Mesenchymal stem cell (in vitro differentiated cells and primary cell): ENCODE data around the gene APOM.

ENCODE experiments used
- DNase-seq: peaks from one replicate; pipeline ENCODE4 v3.0.0-alpha.2; 2013
- H2AFZ ChIP-seq: one replicate; pipeline ENCODE4 v1.6.1; 2013; ENCODE audit warnings: low read depth, mild to moderate bottlenecking, control low read depth, inconsistent platforms, low read length, moderate library complexity
- H2AK5ac ChIP-seq: 2 replicates; pipeline ENCODE4 v1.6.1; 2013; ENCODE audit warnings: low read length, moderate library complexity, mild to moderate bottlenecking, inconsistent platforms; ENCODE audit not compliant: severe bottlenecking
- H2BK120ac ChIP-seq: one replicate; pipeline ENCODE4 v1.6.1; 2013; ENCODE audit warnings: low read depth, mild to moderate bottlenecking, inconsistent platforms, low read length, moderate library complexity
- H2BK12ac ChIP-seq, 2 experiments: one replicate each; pipeline ENCODE4 v1.6.1; 2013; ENCODE audit warnings: inconsistent platforms in 2 of 2, low read length in 2 of 2, mild to moderate bottlenecking in 2 of 2, moderate library complexity in 2 of 2, control low read depth in 1 of 2
- H2BK15ac ChIP-seq: one replicate; pipeline ENCODE4 v1.6.1; 2013; ENCODE audit warnings: mild to moderate bottlenecking, low read depth, inconsistent platforms; ENCODE audit not compliant: poor library complexity, severe bottlenecking
- H2BK5ac ChIP-seq: 2 replicates; pipeline ENCODE4 v1.6.1; 2013; ENCODE audit warnings: low read depth, mild to moderate bottlenecking, low read length, control low read depth, inconsistent platforms; ENCODE audit not compliant: poor library complexity, severe bottlenecking
- H3K14ac ChIP-seq, 2 experiments: one replicate each; pipeline ENCODE4 v1.6.1; 2013; ENCODE audit warnings: inconsistent platforms in 2 of 2, low read length in 2 of 2, control low read depth in 1 of 2, mild to moderate bottlenecking in 1 of 2, moderate library complexity in 1 of 2
- H3K18ac ChIP-seq, 2 experiments: one replicate each; pipeline ENCODE4 v1.6.1; 2013; ENCODE audit warnings: inconsistent platforms in 2 of 2, low read length in 2 of 2, control low read depth in 1 of 2, low read depth in 1 of 2, mild to moderate bottlenecking in 1 of 2
- H3K23ac ChIP-seq, 2 experiments: one replicate each; pipeline ENCODE4 v1.6.1; 2013; ENCODE audit warnings: inconsistent platforms in 2 of 2, low read length in 2 of 2, mild to moderate bottlenecking in 2 of 2, moderate library complexity in 2 of 2, control low read depth in 1 of 2
- H3K27ac ChIP-seq: 2 replicates; pipeline ENCODE4 v1.5.1; 2013; ENCODE audit warnings: mild to moderate bottlenecking, moderate library complexity, low read length, control low read depth, inconsistent platforms; ENCODE audit not compliant: poor library complexity, severe bottlenecking
- H3K27me3 ChIP-seq, 2 experiments: 2 replicates each; pipeline versions ENCODE4 v1.6.1 to v1.7.0; 2013; ENCODE audit warnings: low read length in 2 of 2, mild to moderate bottlenecking in 2 of 2, moderate library complexity in 2 of 2, control low read depth in 1 of 2, inconsistent platforms in 1 of 2; ENCODE audit not compliant: control insufficient read depth in 1 of 2, insufficient read depth in 1 of 2
- H3K36me3 ChIP-seq, 2 experiments: 2 replicates each; pipeline versions ENCODE4 v1.6.1 to v1.7.0; 2013; ENCODE audit warnings: low read length in 2 of 2, control low read depth in 1 of 2, inconsistent platforms in 1 of 2, low read depth in 1 of 2, mild to moderate bottlenecking in 1 of 2; ENCODE audit not compliant: insufficient read depth in 2 of 2, control insufficient read depth in 1 of 2
- H3K4ac ChIP-seq, 2 experiments: one replicate each; pipeline ENCODE4 v1.6.1; 2013; ENCODE audit warnings: inconsistent platforms in 2 of 2, low read length in 2 of 2, mild to moderate bottlenecking in 2 of 2, moderate library complexity in 2 of 2, control low read depth in 1 of 2, low read depth in 1 of 2
- H3K4me1 ChIP-seq: 2 replicates; pipeline ENCODE4 v1.6.1; 2013; ENCODE audit warnings: low read depth, low read length, control low read depth; ENCODE audit not compliant: control insufficient read depth, insufficient read depth
- H3K4me2 ChIP-seq: 2 replicates; pipeline ENCODE4 v1.6.1; 2013; ENCODE audit warnings: low read length, mild to moderate bottlenecking, inconsistent platforms; ENCODE audit not compliant: poor library complexity, severe bottlenecking
- H3K4me3 ChIP-seq, 2 experiments: 2 replicates each; pipeline versions ENCODE4 v1.5.1 to v1.7.0; 2013; ENCODE audit warnings: low read length in 2 of 2, mild to moderate bottlenecking in 2 of 2, control low read depth in 1 of 2, low read depth in 1 of 2; ENCODE audit not compliant: insufficient read depth in 1 of 2
- H3K79me1 ChIP-seq: replicated peaks from 2 replicates; pipeline ENCODE4 v1.6.1; 2013; ENCODE audit warnings: mild to moderate bottlenecking, control low read depth, low read length, inconsistent platforms; ENCODE audit not compliant: poor library complexity, severe bottlenecking
- H3K9ac ChIP-seq: 2 replicates; pipeline ENCODE4 v1.7.0; 2013; ENCODE audit warnings: mild to moderate bottlenecking, low read length, moderate library complexity
- H3K9me3 ChIP-seq: 2 replicates; pipeline ENCODE4 v1.7.0; 2013; ENCODE audit warnings: mild to moderate bottlenecking, low read length; ENCODE audit not compliant: control insufficient read depth
- H4K8ac ChIP-seq: one replicate; pipeline ENCODE4 v1.6.1; 2013; ENCODE audit warnings: inconsistent platforms, mild to moderate bottlenecking, low read length, moderate library complexity
- H4K91ac ChIP-seq: one replicate; pipeline ENCODE4 v1.6.1; 2013; ENCODE audit warnings: mild to moderate bottlenecking, low read length, inconsistent platforms
- WGBS: methylation state at CpG from one replicate; pipeline ENCODE4 v1.1.7; 2013; ENCODE audit warnings: mixed read lengths; 5-methylcytosine and 5-hydroxymethylcytosine counted together

Gene APOM

GRCh38 chr6:31645325-31645724 lies 10.4 kb upstream of the APOM start:
- Histone ChIP-seq H4K91ac (no peak overlapping the region), H3K9ac (no peak overlapping the region), H2BK5ac (no peak overlapping the region), H3K79me1 (peaks cover 47% of the 10 kb centered on the region), H3K4me1 (peaks cover 5% of the 10 kb centered on the region), H3K23ac (no peak overlapping the region), H3K18ac (no peak overlapping the region), H2BK120ac (no peak overlapping the region), H4K8ac (no peak overlapping the region), H3K36me3 (peaks cover 82 to 88% of the 10 kb centered on the region in 2 experiments), H3K4me2 (no peak overlapping the region), H2AK5ac (no peak overlapping the region), H2AFZ (no peak overlapping the region), H3K9me3 (no peaks in the 10 kb centered on the region), H3K4ac (no peak overlapping the region), H2BK12ac (no peak overlapping the region), H3K27ac (no peak overlapping the region), H3K27me3 (no peaks in the 10 kb centered on the region), H3K14ac (no peak overlapping the region), H3K4me3 (peak overlapping the region in 1 of 2 experiments; percentile 35), H2BK15ac (no peak overlapping the region)
- WGBS: over 99% methylated on average over 9 of the region's 9 CpGs
- DNase-seq: no peak

GRCh38 chr6:31651602-31652191 lies 4.0 kb upstream of the APOM start:
- whole genome bisulfite sequencing: 7% methylated on average over 28 of the region's 29 CpGs

GRCh38 chr6:31652925-31653724 lies 2.6 kb upstream of the APOM start:
- peak overlapping the region; percentile 99 for H3K9ac ChIP-seq
- H3K27ac ChIP-seq: peak overlapping the region; percentile 93
- no peaks in the 10 kb centered on the region for H3K9me3 ChIP-seq
- H3K23ac ChIP-seq: peak overlapping the region in 1 of 2 experiments; percentile 63
- DNase-seq: peak; percentile 96
- peak overlapping the region; percentile 62 to 88 for H3K4me3 ChIP-seq
- H4K91ac ChIP-seq: peak overlapping the region; percentile 61
- peak overlapping the region in 1 of 2 experiments; percentile 65 for H2BK12ac ChIP-seq
- peak overlapping the region; percentile 73 for H2AK5ac ChIP-seq
- H4K8ac ChIP-seq: peak overlapping the region; percentile 59
- H3K36me3 ChIP-seq: peaks cover 24 to 52% of the 10 kb centered on the region in 2 experiments
- H3K18ac ChIP-seq: peak overlapping the region; percentile 65 to 98
- 14% methylated on average over 32 of the region's 37 CpGs for WGBS
- peak overlapping the region; percentile 50 for H2BK5ac ChIP-seq
- H3K4me1 ChIP-seq: peaks cover 12% of the 10 kb centered on the region
- peak overlapping the region; percentile 76 for H2BK15ac ChIP-seq
- peak overlapping the region in 1 of 2 experiments; percentile 86 for H3K14ac ChIP-seq
- H2AFZ ChIP-seq: no peak overlapping the region
- peak overlapping the region; percentile 92 for H3K4me2 ChIP-seq
- H3K79me1 ChIP-seq: peaks cover 21% of the 10 kb centered on the region
- H3K27me3 ChIP-seq: no peaks in the 10 kb centered on the region
- H2BK120ac ChIP-seq: no peak overlapping the region
- peak overlapping the region; percentile 54 to 94 for H3K4ac ChIP-seq

More at GRCh38 chr6:31651602-31652191, 4.0 kb upstream of the APOM start:
- H3K4me1 ChIP-seq: peaks cover 12% of the 10 kb centered on the region
- peak overlapping the region in 1 of 2 experiments; percentile 65 for H3K23ac ChIP-seq
- H3K14ac ChIP-seq: peak overlapping the region in 1 of 2 experiments; percentile 63
- H2BK15ac ChIP-seq: peak overlapping the region; percentile 85
- peak overlapping the region; percentile 94 for H4K91ac ChIP-seq
- peak overlapping the region; percentile 64 for H2AFZ ChIP-seq
- peaks cover 28% of the 10 kb centered on the region for H3K79me1 ChIP-seq
- no peak for DNase-seq
- H3K4me2 ChIP-seq: peak overlapping the region; percentile 15
- H2BK12ac ChIP-seq: no peak overlapping the region
- no peaks in the 10 kb centered on the region for H3K9me3 ChIP-seq
- peak overlapping the region; percentile 57 to 93 for H3K4ac ChIP-seq
- peak overlapping the region; percentile 80 to 88 for H3K4me3 ChIP-seq
- peak overlapping the region; percentile 75 for H2AK5ac ChIP-seq
- no peak overlapping the region for H2BK5ac ChIP-seq
- H3K9ac ChIP-seq: peak overlapping the region; percentile 99
- H3K18ac ChIP-seq: peak overlapping the region; percentile 88 to 98
- no peaks in the 10 kb centered on the region for H3K27me3 ChIP-seq
- H3K36me3 ChIP-seq: peaks cover 29 to 52% of the 10 kb centered on the region in 2 experiments
- H3K27ac ChIP-seq: peak overlapping the region; percentile 93
- H2BK120ac ChIP-seq: peak overlapping the region; percentile 51
- H4K8ac ChIP-seq: peak overlapping the region; percentile 73
